HepG2 (cell line): Measurements from ENCODE around the gene ATRN. TPM values are rescaled to one million over a fixed set of nuclear protein-coding genes. Genes with fewer than 3 reads are reported as not detected.

ENCODE experiments used
- ATM ChIP-seq: fragments of 450-650 bp; IDR thresholded peaks from 2 replicates; pipeline ENCODE4 v1.7.1; 2017; ENCODE audit warnings: mild to moderate bottlenecking, borderline replicate concordance
- CHD4 ChIP-seq: fragments of 200-600 bp; sonication (generic); IDR thresholded peaks from 2 replicates; pipeline ENCODE4 v1.7.0; 2017; ENCODE audit warnings: mild to moderate bottlenecking, low read length, borderline replicate concordance
- EP300 ChIP-seq, 3 experiments: sonication (generic) in 1 of 3; formaldehyde crosslinking in 1 of 3; IDR thresholded peaks; 2 replicates each; pipeline versions ENCODE4 v1.5.1 to v1.6.1; 2011 to 2020; ENCODE audit warnings: low read depth in 2 of 3, low read length in 2 of 3, borderline replicate concordance in 1 of 3, improper control_type of control experiment in 1 of 3, mild to moderate bottlenecking in 1 of 3, missing genetic modification reagents in 1 of 3, moderate library complexity in 1 of 3
- ETV5 ChIP-seq: IDR thresholded peaks from 2 replicates; pipeline ENCODE4 v1.6.1; 2018; ENCODE audit warnings: missing biosample characterization, missing genetic modification reagents, inconsistent platforms, borderline replicate concordance
- ETV6 ChIP-seq: sonication (generic); formaldehyde crosslinking; conservative IDR thresholded peaks from 2 replicates; pipeline ENCODE4 v1.4.0; 2020; ENCODE audit warnings: missing genetic modification reagents
- FOXJ3 ChIP-seq: sonication (generic); formaldehyde crosslinking; IDR thresholded peaks from 2 replicates; pipeline ENCODE4 v1.4.0; 2020; ENCODE audit warnings: missing genetic modification reagents, mild to moderate bottlenecking, borderline replicate concordance
- HMG20B ChIP-seq: conservative IDR thresholded peaks from 2 replicates; pipeline ENCODE4 v1.6.1; 2016; ENCODE audit warnings: missing genetic modification reagents, missing compliant biosample characterization
- HOXD1 ChIP-seq: sonication (generic); formaldehyde crosslinking; IDR thresholded peaks from 2 replicates; pipeline ENCODE4 v1.5.0; 2020; ENCODE audit warnings: missing genetic modification reagents
- JUNB ChIP-seq: sonication (generic); formaldehyde crosslinking; IDR thresholded peaks from 2 replicates; pipeline ENCODE4 v1.8.0; 2022; ENCODE audit warnings: missing genetic modification reagents, mild to moderate bottlenecking, borderline replicate concordance
- KLF16 ChIP-seq, 2 experiments: sonication (generic) in 1 of 2; formaldehyde crosslinking in 1 of 2; IDR thresholded peaks; 2 replicates each; pipeline versions ENCODE4 v1.6.1 to v1.8.0; 2016 to 2023; ENCODE audit warnings: missing genetic modification reagents in 2 of 2, missing compliant biosample characterization in 1 of 2
- MED13 ChIP-seq: sonication (generic); formaldehyde crosslinking; IDR thresholded peaks from 2 replicates; pipeline ENCODE4 v1.5.0; 2020; ENCODE audit warnings: missing genetic modification reagents
- MEIS1 ChIP-seq: sonication (generic); formaldehyde crosslinking; IDR thresholded peaks from 2 replicates; pipeline ENCODE4 v1.9.0; 2021; ENCODE audit warnings: mild to moderate bottlenecking, missing genetic modification reagents, moderate library complexity, borderline replicate concordance
- MTF2 ChIP-seq: sonication (generic); formaldehyde crosslinking; IDR thresholded peaks from 2 replicates; pipeline ENCODE4 v1.5.0; 2020; ENCODE audit warnings: missing genetic modification reagents, borderline replicate concordance
- PPARG ChIP-seq: conservative IDR thresholded peaks from 2 replicates; pipeline ENCODE4 v1.6.1; 2016; ENCODE audit warnings: missing biosample characterization, missing genetic modification reagents
- SP1 ChIP-seq, 2 experiments: fragments of 450-650 bp in 1 of 2; sonication (generic) in 1 of 2; formaldehyde crosslinking in 1 of 2; IDR thresholded peaks; 2 replicates each; pipeline versions ENCODE4 v1.4.0 to v1.6.1; 2016 to 2020; ENCODE audit warnings: missing genetic modification reagents in 1 of 2
- SRSF4 ChIP-seq: fragments of 200-400 bp; formaldehyde crosslinking; IDR thresholded peaks from one replicate; pipeline ENCODE4 v1.6.1; 2018; ENCODE audit warnings: mild to moderate bottlenecking, low read depth, low read length, moderate library complexity; ENCODE audit not compliant: poor library complexity, severe bottlenecking
- U2AF1 ChIP-seq: fragments of 200-400 bp; formaldehyde crosslinking; optimal IDR thresholded peaks from 2 replicates; pipeline ENCODE3; 2017; ENCODE audit warnings: mild to moderate bottlenecking, low read depth, low read length
- ZEB1 ChIP-seq: IDR thresholded peaks from 2 replicates; pipeline ENCODE4 v1.6.1; 2012; ENCODE audit warnings: mild to moderate bottlenecking, low read depth, inconsistent platforms; ENCODE audit not compliant: insufficient replicate concordance
- ZMAT3 ChIP-seq: sonication (generic); formaldehyde crosslinking; conservative IDR thresholded peaks from 2 replicates; pipeline ENCODE4 v1.7.0; 2021; ENCODE audit warnings: missing genetic modification reagents
- ZNF350 ChIP-seq: sonication (generic); formaldehyde crosslinking; IDR thresholded peaks from 2 replicates; pipeline ENCODE4 v1.4.0; 2020; ENCODE audit warnings: mild to moderate bottlenecking, low read depth, missing genetic modification reagents, borderline replicate concordance
- ZNF446 ChIP-seq: sonication (generic); formaldehyde crosslinking; IDR thresholded peaks from 2 replicates; pipeline ENCODE4 v1.5.0; 2020; ENCODE audit warnings: mild to moderate bottlenecking, missing genetic modification reagents
- ZNF614 ChIP-seq: IDR thresholded peaks from 2 replicates; pipeline ENCODE4 v1.6.1; 2018; ENCODE audit warnings: missing biosample characterization, missing genetic modification reagents, inconsistent platforms, borderline replicate concordance
- ZNF7 ChIP-seq: IDR thresholded peaks from 2 replicates; pipeline ENCODE4 v1.6.1; 2016; ENCODE audit warnings: missing biosample characterization, missing genetic modification reagents
- ZNF790 ChIP-seq: sonication (generic); formaldehyde crosslinking; IDR thresholded peaks from 2 replicates; pipeline ENCODE4 v1.8.0; 2022; ENCODE audit warnings: missing genetic modification reagents, mild to moderate bottlenecking, borderline replicate concordance
- polyA plus RNA-seq, 8 experiments: library from polyadenylated mRNA; depleted of rRNA in 3 of 8; stranded (reverse) in 7 of 8; unstranded in 1 of 8; fragments of >200 nt; fragmentation: Illumina TruSeq in 4 of 8; extraction: Trizol in 4 of 8; gene quantifications; 2 replicates each; pipeline versions ENCODE4 v1.2.1 to v1.2.3, GENCODE V29; 2011 to 2016; ENCODE audit warnings: low read depth in 4 of 8, missing spikeins in 1 of 8, mixed read lengths in 1 of 8; ENCODE audit not compliant: insufficient read depth in 1 of 8
- total RNA-seq, 5 experiments: library from RNA; depleted of rRNA; stranded (reverse); fragments of >200 nt; fragmentation: Illumina TruSeq; extraction: Trizol; gene quantifications; 2 replicates each; pipeline ENCODE4 v1.2.3, GENCODE V29; 2016; ENCODE audit warnings: low read depth in 1 of 5
- TF ChIP-seq, protein P1 (sequence below): IDR thresholded peaks from 2 replicates; pipeline ENCODE4 v1.6.1; 2012; ENCODE audit warnings: inconsistent platforms
- TF ChIP-seq, protein P2 (sequence below): sonication (generic); formaldehyde crosslinking; IDR thresholded peaks from 2 replicates; pipeline ENCODE4 v1.8.1; 2022; ENCODE audit warnings: mild to moderate bottlenecking, missing genetic modification reagents
- TF ChIP-seq, protein P3 (sequence below): sonication (generic); formaldehyde crosslinking; IDR thresholded peaks from 2 replicates; pipeline ENCODE4 v1.5.1; 2020; ENCODE audit warnings: mild to moderate bottlenecking, missing genetic modification reagents, moderate library complexity

The ATRN gene
- total and polyA plus RNA-seq, 2 of the 13 experiments (the other 11 are each of a cell fraction or from before 2014, with no cell fraction given), result 44.2 to 81.1 TPM

DNA sequence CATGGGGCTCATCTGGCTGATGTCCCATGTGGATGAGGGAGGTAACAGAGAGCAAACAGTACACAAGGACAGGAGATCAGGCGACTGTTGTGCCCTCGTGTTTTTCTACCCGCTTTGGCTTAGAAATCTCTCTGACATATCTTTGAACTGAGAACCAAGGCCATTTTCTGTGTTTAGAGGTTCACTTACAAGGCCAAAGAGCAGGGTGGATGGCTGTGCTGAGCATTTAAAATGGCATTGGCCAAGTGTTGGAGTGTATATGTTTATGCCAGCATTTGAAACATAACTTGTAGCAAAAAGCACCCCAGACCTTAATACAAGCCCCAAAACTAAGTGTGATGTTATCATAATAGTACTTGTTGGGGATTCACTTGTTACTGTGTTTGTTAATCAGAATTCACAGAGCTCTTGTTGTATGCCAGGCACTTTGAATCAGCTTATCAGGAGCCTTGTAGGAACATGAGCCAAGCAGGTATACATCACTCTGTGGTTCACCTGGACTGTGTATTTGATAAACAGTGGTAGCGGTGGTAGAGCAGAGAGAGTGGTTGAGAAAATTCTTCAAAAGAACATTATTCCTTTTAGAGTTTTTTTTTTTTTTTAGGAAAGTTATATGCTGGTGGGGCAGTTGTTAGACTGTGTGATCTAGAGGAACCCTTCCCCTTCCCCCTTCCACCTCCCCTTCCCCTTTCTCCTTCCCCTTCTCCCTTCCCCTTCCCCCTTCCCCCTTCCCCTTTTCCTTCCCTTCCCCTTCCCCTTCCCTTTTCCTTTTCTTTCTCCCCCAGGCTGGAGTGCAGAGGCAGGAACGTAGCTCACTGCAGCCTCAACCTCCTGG, 71.3 kb downstream of the ATRN start (continued):
- TF ChIP-seq SP1 (IDR thresholded peaks at IDR 0.05) (no peak), SP1 (CRISPR knock-in tag; IDR thresholded peaks at IDR 0.05) (no peak), MTF2 (no peak), ZEB1 (peak; percentile 90), U2AF1 (no peak), FOXJ3 (CRISPR knock-in tag) (peak; percentile 98), ZNF446 (no peak), MED13 (CRISPR knock-in tag) (peak; percentile 59; the same call in 1 of the 2 replicates), ZNF350 (no peak), ETV6 (CRISPR knock-in tag) (no peak), HOXD1 (CRISPR knock-in tag) (peak; percentile 69; the same call in 1 of the 2 replicates), ZNF790 (CRISPR knock-in tag) (no peak), ZNF614 (peak; percentile 98), MEIS1 (CRISPR knock-in tag) (peak; percentile 81; the same call in 1 of the 2 replicates), CHD4 (no peak), JUNB (CRISPR knock-in tag) (no peak; the same call in 1 of the 2 replicates), HMG20B (peak; percentile 77; the same call in 1 of the 2 replicates), ATM (no peak), SRSF4 (no peak), ZNF7 (CRISPR knock-in tag) (peak; percentile 28; the same call in 1 of the 2 replicates), PPARG (CRISPR knock-in tag) (peak; percentile 94), EP300 (IDR thresholded peaks at IDR 0.05; ENCODE audit: low read depth in 2 of 2, low read length in 2 of 2) (peak in 1 of 2 experiments; percentile 95; a peak in 2 of 4 replicates), EP300 (CRISPR knock-in tag; IDR thresholded peaks at IDR 0.05; ENCODE audit: borderline replicate concordance) (peak; percentile 89), KLF16 (CRISPR knock-in tag; IDR thresholded peaks at IDR 0.05) (peak in 1 of 2 experiments; percentile 85; a peak in 1 of 4 replicates), ZMAT3 (CRISPR knock-in tag) (no peak; the same call in 1 of the 2 replicates), ETV5 (CRISPR knock-in tag) (peak; percentile 59; the same call in 1 of the 2 replicates)
- TF ChIP-seq, protein P1, sequence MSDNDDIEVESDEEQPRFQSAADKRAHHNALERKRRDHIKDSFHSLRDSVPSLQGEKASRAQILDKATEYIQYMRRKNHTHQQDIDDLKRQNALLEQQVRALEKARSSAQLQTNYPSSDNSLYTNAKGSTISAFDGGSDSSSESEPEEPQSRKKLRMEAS, result peak; percentile 94
- TF ChIP-seq, protein P2, sequence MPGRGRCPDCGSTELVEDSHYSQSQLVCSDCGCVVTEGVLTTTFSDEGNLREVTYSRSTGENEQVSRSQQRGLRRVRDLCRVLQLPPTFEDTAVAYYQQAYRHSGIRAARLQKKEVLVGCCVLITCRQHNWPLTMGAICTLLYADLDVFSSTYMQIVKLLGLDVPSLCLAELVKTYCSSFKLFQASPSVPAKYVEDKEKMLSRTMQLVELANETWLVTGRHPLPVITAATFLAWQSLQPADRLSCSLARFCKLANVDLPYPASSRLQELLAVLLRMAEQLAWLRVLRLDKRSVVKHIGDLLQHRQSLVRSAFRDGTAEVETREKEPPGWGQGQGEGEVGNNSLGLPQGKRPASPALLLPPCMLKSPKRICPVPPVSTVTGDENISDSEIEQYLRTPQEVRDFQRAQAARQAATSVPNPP (CRISPR knock-in tag), result no peak
- TF ChIP-seq, protein P3, sequence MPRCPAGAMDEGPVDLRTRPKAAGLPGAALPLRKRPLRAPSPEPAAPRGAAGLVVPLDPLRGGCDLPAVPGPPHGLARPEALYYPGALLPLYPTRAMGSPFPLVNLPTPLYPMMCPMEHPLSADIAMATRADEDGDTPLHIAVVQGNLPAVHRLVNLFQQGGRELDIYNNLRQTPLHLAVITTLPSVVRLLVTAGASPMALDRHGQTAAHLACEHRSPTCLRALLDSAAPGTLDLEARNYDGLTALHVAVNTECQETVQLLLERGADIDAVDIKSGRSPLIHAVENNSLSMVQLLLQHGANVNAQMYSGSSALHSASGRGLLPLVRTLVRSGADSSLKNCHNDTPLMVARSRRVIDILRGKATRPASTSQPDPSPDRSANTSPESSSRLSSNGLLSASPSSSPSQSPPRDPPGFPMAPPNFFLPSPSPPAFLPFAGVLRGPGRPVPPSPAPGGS (CRISPR knock-in tag), result no peak; the same call in 1 of the 2 replicates
